Esophagus squamous epithelium (tissue), 4 donors: ENCODE data around the gene OR10H5. TPM values are rescaled to one million over a fixed set of nuclear protein-coding genes. Genes with fewer than 3 reads are reported as not detected.

Experiments used
- total RNA-seq, 4 donors: library from RNA; depleted of rRNA; stranded (reverse); fragments of >200 nt; gene quantifications; one replicate each; pipeline ENCODE4 v1.1.0, GENCODE V29; 2016

The OR10H5 gene
- total RNA-seq, 4 donors from 2014 or later: not detected

Other genes starting within 250 kb of the OR10H5 start
- not detected for gene CYP4F8, start 172.4 kb upstream of the OR10H5 start, total RNA-seq
- 10 to 100 TPM; 31.2 to 86.2 (median 43.5) TPM for gene CYP4F3, start 146.8 kb upstream of the OR10H5 start, total RNA-seq
- 10 to 100 TPM; 34.5 to 79.3 (median 61.0) TPM for gene CYP4F12, start 114.6 kb upstream of the OR10H5 start, total RNA-seq
- gene OR10H2, start 59.6 kb upstream of the OR10H5 start, total RNA-seq: not detected
- gene OR10H3, start 49.7 kb upstream of the OR10H5 start, total RNA-seq: not detected
- not detected for gene OR10H1, start 28.0 kb downstream of the OR10H5 start, total RNA-seq
- under 1 TPM in 1 of 4 donors, not detected in 3; 0.19 TPM for gene CYP4F2, start 110.4 kb downstream of the OR10H5 start, total RNA-seq
- 10 to 100 TPM; 16.6 to 37.9 (median 19.5) TPM for gene CYP4F11, start 146.9 kb downstream of the OR10H5 start, total RNA-seq
- not detected for gene OR10H4, start 161.3 kb downstream of the OR10H5 start, total RNA-seq